Uterus (tissue), 2 donors: ENCODE measurements around the gene GLIS2.

ENCODE experiments used
- POLR2A ChIP-seq, 2 donors: fragments of 450-650 bp; IDR thresholded peaks; one replicate each; pipeline ENCODE4 v1.6.1; 2016; ENCODE audit warnings: antibody characterized with exemption in 2 of 2, mild to moderate bottlenecking in 1 of 2, moderate library complexity in 1 of 2
- TF ChIP-seq, protein P1 (sequence below), 4 experiments: fragments of 200-600 bp in 2 of 4; fragments of 450-650 bp in 2 of 4; sonication (generic) in 2 of 4; IDR thresholded peaks; one replicate each; pipeline ENCODE4 v1.5.1; 2016 to 2019; ENCODE audit warnings: antibody characterized with exemption in 4 of 4, mild to moderate bottlenecking in 2 of 4, moderate library complexity in 1 of 4

DNA sequence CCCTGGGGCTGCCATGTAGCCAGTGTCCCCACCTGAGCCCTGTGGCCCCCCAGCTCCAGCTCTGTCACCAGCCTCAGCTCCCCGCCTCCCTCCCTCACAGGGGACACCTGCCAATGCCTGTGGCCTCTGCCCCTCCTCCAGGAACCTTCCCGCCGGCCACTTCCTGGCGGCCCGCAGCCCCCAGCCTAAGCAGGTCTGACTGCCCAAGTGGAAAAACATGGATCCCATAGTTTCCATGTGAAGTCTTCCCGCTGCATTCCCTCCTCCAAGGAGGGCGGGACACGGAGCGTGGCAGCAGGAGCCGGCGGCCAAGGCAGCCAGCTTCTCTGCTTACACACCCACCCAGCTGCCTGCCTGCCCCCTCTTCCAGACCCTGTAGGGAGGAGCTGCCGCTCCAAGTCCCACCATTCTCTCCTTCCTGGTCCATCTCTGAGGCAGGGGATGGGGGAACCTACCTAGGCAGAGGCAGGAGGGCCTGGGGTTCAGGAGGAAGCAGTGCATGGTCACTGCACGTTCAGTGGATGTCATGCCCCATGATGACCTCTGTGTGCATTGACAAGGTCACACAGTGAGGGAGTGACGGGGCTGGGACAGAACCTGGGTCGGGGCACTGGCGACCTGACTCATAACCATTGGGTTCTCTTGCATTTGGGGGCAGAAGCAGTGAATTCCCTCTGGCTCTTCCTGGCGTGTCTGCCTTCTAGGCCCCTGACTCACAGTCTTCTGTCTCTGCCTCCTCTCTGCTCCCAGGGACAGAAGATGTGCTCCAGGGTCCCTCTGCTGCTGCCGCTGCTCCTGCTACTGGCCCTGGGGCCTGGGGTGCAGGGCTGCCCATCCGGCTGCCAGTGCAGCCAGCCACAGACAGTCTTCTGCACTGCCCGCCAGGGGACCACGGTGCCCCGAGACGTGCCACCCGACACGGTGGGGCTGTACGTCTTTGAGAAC lies 64.5 kb downstream of the GLIS2 start:
- TF ChIP-seq, protein P1, sequence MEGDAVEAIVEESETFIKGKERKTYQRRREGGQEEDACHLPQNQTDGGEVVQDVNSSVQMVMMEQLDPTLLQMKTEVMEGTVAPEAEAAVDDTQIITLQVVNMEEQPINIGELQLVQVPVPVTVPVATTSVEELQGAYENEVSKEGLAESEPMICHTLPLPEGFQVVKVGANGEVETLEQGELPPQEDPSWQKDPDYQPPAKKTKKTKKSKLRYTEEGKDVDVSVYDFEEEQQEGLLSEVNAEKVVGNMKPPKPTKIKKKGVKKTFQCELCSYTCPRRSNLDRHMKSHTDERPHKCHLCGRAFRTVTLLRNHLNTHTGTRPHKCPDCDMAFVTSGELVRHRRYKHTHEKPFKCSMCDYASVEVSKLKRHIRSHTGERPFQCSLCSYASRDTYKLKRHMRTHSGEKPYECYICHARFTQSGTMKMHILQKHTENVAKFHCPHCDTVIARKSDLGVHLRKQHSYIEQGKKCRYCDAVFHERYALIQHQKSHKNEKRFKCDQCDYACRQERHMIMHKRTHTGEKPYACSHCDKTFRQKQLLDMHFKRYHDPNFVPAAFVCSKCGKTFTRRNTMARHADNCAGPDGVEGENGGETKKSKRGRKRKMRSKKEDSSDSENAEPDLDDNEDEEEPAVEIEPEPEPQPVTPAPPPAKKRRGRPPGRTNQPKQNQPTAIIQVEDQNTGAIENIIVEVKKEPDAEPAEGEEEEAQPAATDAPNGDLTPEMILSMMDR (IDR thresholded peaks at IDR 0.05), result no peak
- no peak for TF ChIP-seq POLR2A (IDR thresholded peaks at IDR 0.05)
